KBM-7 (cell line): ENCODE measurements around the gene ZNG1F.
"Not testable (repeated sequence)": the region's sequence is repeated elsewhere in the genome, so short reads cannot be mapped to it uniquely, and the experiment has no call there.

Experiments used
- DNase-seq: peaks from one replicate; pipeline ENCODE4 v3.0.0-alpha.2; 2015
- in situ Hi-C: fragments of 300-500 bp; cut with MboI; formaldehyde crosslinking; loops from 2 replicates; pipeline ENCODE4 v1.14.3; 2020; ENCODE audit warnings: low sequenced_read_pairs, low pct_unique_long_range_greater_than_20kb, mixed read lengths

Gene ZNG1F

GRCh38 chr9:41124250-41125108 is 64.6 kb downstream of the ZNG1F start:
- DNase-seq, in situ Hi-C loops: not testable (repeated sequence)

- DNase-seq, in situ Hi-C loops: not testable (repeated sequence)
Observed at GRCh38 chr9:41123812-41124211, 65.3 kb downstream of the ZNG1F start.

- DNase-seq, in situ Hi-C loops: not testable (repeated sequence)
Observed at GRCh38 chr9:41123396-41123795, 65.7 kb downstream of the ZNG1F start.

- DNase-seq, in situ Hi-C loops: not testable (repeated sequence)
Observed at GRCh38 chr9:41120696-41121095, 68.4 kb downstream of the ZNG1F start.

- in situ Hi-C loops, DNase-seq: not testable (repeated sequence)
Observed at GRCh38 chr9:41119719-41120118, 69.4 kb downstream of the ZNG1F start.

GRCh38 chr9:41119311-41119710 is 69.8 kb downstream of the ZNG1F start:
- in situ Hi-C loops, DNase-seq: not testable (repeated sequence)

GRCh38 chr9:41113348-41113747 is 75.8 kb downstream of the ZNG1F start:
- in situ Hi-C loops, DNase-seq: not testable (repeated sequence)

GRCh38 chr9:41111414-41111813 is 77.7 kb downstream of the ZNG1F start:
- DNase-seq, in situ Hi-C loops: not testable (repeated sequence)

GRCh38 chr9:41110913-41111312 is 78.2 kb downstream of the ZNG1F start:
- DNase-seq, result peak; percentile 28
- in situ Hi-C loops, result not testable (repeated sequence)

GRCh38 chr9:41109253-41109652 is 79.9 kb downstream of the ZNG1F start:
- in situ Hi-C loops, result not testable (repeated sequence)

GRCh38 chr9:41108816-41109215 is 80.3 kb downstream of the ZNG1F start:
- in situ Hi-C loops, DNase-seq: not testable (repeated sequence)

More at GRCh38 chr9:41109253-41109652, 79.9 kb downstream of the ZNG1F start:
- DNase-seq, result not testable (repeated sequence)

- DNase-seq, in situ Hi-C loops: not testable (repeated sequence)
Observed at GRCh38 chr9:41106472-41107116, 82.5 kb downstream of the ZNG1F start.

- DNase-seq, in situ Hi-C loops: not testable (repeated sequence)
Observed at GRCh38 chr9:41105557-41106253, 83.4 kb downstream of the ZNG1F start.

GRCh38 chr9:41104542-41104941 is 84.6 kb downstream of the ZNG1F start:
- in situ Hi-C loops, DNase-seq: not testable (repeated sequence)

GRCh38 chr9:41100508-41100907 is 88.6 kb downstream of the ZNG1F start:
- DNase-seq, in situ Hi-C loops: not testable (repeated sequence)

- in situ Hi-C loops, DNase-seq: not testable (repeated sequence)
Observed at GRCh38 chr9:41098759-41099158, 90.4 kb downstream of the ZNG1F start.

- in situ Hi-C loops, DNase-seq: not testable (repeated sequence)
Observed at GRCh38 chr9:41095060-41095459, 94.1 kb downstream of the ZNG1F start.

- in situ Hi-C loops, DNase-seq: not testable (repeated sequence)
Observed at GRCh38 chr9:41094010-41094773, 94.9 kb downstream of the ZNG1F start.

- in situ Hi-C loops, DNase-seq: not testable (repeated sequence)
Observed at GRCh38 chr9:41090922-41091321, 98.2 kb downstream of the ZNG1F start.
